ENCODE results near the gene ABCC4. TPM values are rescaled to one million over a fixed set of nuclear protein-coding genes. Genes with fewer than 3 reads are reported as not detected.

Gene ABCC4
- total and polyA plus RNA-seq, 4 donors = 0.74 to 22.5 (median 2.0) TPM

- DNase-seq (ENCODE audit: low spot score) = no peak
- WGBS = 73% methylated on average over 7 of the region's 7 CpGs
- Histone ChIP-seq H3K27me3 (ENCODE audit: control insufficient read depth in 4 of 4, insufficient read depth in 4 of 4, low read length in 3 of 4) (peaks cover 0 to 7% (median 3%) of the 10 kb centered on the region in 4 donors), H3K27ac (ENCODE audit: low read depth in 1 of 2, low read length in 2 of 2) (no peak overlapping the region), H3K9me3 (ENCODE audit: control insufficient read depth in 4 of 4, low read length in 3 of 4) (peaks cover 0 to 3% (median under 1%) of the 10 kb centered on the region in 4 donors), H3K9ac (ENCODE audit: low read depth in 1 of 2, low read length in 2 of 2) (no peak overlapping the region), H3K4me3 (ENCODE audit: low read depth in 1 of 3, low read length in 3 of 3) (no peak overlapping the region), H3K36me3 (ENCODE audit: control insufficient read depth in 4 of 4, insufficient read depth in 3 of 4, low read depth in 1 of 4, low read length in 3 of 4) (no peaks in the 10 kb centered on the region), H3K4me1 (ENCODE audit: control insufficient read depth in 4 of 4, insufficient read depth in 4 of 4, low read length in 3 of 4) (no peaks in the 10 kb centered on the region)
- TF ChIP-seq, protein P1, sequence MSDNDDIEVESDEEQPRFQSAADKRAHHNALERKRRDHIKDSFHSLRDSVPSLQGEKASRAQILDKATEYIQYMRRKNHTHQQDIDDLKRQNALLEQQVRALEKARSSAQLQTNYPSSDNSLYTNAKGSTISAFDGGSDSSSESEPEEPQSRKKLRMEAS (IDR thresholded peaks at IDR 0.05) = no peak
- TF ChIP-seq, protein P2, sequence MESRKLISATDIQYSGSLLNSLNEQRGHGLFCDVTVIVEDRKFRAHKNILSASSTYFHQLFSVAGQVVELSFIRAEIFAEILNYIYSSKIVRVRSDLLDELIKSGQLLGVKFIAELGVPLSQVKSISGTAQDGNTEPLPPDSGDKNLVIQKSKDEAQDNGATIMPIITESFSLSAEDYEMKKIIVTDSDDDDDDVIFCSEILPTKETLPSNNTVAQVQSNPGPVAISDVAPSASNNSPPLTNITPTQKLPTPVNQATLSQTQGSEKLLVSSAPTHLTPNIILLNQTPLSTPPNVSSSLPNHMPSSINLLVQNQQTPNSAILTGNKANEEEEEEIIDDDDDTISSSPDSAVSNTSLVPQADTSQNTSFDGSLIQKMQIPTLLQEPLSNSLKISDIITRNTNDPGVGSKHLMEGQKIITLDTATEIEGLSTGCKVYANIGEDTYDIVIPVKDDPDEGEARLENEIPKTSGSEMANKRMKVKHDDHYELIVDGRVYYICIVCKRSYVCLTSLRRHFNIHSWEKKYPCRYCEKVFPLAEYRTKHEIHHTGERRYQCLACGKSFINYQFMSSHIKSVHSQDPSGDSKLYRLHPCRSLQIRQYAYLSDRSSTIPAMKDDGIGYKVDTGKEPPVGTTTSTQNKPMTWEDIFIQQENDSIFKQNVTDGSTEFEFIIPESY (IDR thresholded peaks at IDR 0.05) = no peak
- TF ChIP-seq FOXA2 (IDR thresholded peaks at IDR 0.05) (no peak), RAD21 (IDR thresholded peaks at IDR 0.05) (no peak), NR2F2 (IDR thresholded peaks at IDR 0.05) (no peak)
Measured at GRCh38 chr13:94974015-94974951, 327.0 kb downstream of the ABCC4 start.

DNA sequence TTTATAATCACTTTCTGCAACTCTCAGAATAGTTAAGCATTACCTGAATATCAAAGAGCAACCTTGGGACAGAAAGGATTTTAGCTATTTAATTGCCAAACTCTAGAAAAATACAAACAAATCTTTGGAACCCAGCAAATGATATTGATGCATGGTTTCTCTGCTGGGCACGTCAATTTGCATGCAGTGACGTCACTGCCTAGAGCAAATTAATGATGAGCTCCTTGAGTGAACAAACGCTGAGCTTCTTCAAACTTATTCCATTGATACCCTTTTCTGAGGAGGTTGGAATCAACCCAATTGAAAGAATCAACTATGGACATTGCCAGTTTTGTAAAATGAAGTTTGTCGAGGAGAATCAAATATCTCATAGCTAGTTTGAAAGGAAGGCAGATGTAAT lies 329.0 kb downstream of the ABCC4 start:
- DNase-seq (ENCODE audit: low spot score) = no peak
- Histone ChIP-seq H3K4me3 (ENCODE audit: low read depth in 1 of 3, low read length in 3 of 3) (no peak overlapping the region), H3K9ac (ENCODE audit: low read depth in 1 of 2, low read length in 2 of 2) (no peak overlapping the region), H3K9me3 (ENCODE audit: control insufficient read depth in 4 of 4, low read length in 3 of 4) (peaks cover 0 to 3% (median 0%) of the 10 kb centered on the region in 4 donors), H3K27ac (ENCODE audit: low read depth in 1 of 2, low read length in 2 of 2) (no peak overlapping the region), H3K4me1 (ENCODE audit: control insufficient read depth in 4 of 4, insufficient read depth in 4 of 4, low read length in 3 of 4) (peaks cover 4 to 13% (median 8%) of the 10 kb centered on the region in 4 donors), H3K27me3 (ENCODE audit: control insufficient read depth in 4 of 4, insufficient read depth in 4 of 4, low read length in 3 of 4) (peaks cover 3 to 14% (median 12%) of the 10 kb centered on the region in 4 donors), H3K36me3 (ENCODE audit: control insufficient read depth in 4 of 4, insufficient read depth in 3 of 4, low read depth in 1 of 4, low read length in 3 of 4) (no peaks in the 10 kb centered on the region)
- WGBS = 63% methylated on average over 4 of the region's 4 CpGs
- TF ChIP-seq RAD21 (IDR thresholded peaks at IDR 0.05) (no peak), HNF4A (conservative IDR thresholded peaks at IDR 0.05) (no peak), RXRA (IDR thresholded peaks at IDR 0.05) (no peak), SP1 (IDR thresholded peaks at IDR 0.05) (no peak), NR2F2 (IDR thresholded peaks at IDR 0.05) (no peak), FOXA2 (IDR thresholded peaks at IDR 0.05) (no peak), GABPA (IDR thresholded peaks at IDR 0.05 in 1 of 2, conservative IDR thresholded peaks at IDR 0.05 in 1 of 2) (no peak), ATF3 (IDR thresholded peaks at IDR 0.05) (no peak), EGR1 (IDR thresholded peaks at IDR 0.05; ENCODE audit: low read depth in 2 of 2) (no peak), TAF1 (conservative IDR thresholded peaks at IDR 0.05) (no peak), FOXA1 (IDR thresholded peaks at IDR 0.05) (no peak), YY1 (IDR thresholded peaks at IDR 0.05) (no peak), REST (IDR thresholded peaks at IDR 0.05) (no peak)
- TF ChIP-seq, protein P1 (IDR thresholded peaks at IDR 0.05) = no peak

Small RNA genes lying within 50 kb of the gene (small RNA-seq; reads per million reads assigned to genes)
- not detected for gene RNU6-62P
- gene RNY3P8 = not detected
- gene RNY4P27 = 40.3 reads per million, percentile 97 among the genes with 10 or more reads in this experiment
